ENCODE results near the gene ZMYM2.

DNA sequence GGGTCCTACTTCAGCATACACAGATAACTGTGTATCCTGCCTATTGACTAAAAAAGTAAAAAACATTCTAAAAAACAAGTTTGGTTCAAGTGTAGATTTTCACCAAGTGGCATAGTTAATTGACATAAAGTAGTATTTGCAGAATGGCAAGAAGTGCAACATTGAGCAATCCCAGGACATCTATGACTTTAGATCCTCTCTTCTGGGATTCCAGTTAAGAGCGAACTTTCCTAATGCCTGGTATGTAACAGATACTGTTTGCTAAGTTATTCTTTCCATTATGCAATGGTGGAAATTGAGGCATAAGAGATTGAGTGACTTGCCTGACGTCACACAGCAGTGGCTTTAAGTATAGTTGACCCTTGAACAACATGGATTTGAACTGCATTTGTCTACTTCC is 96.1 kb downstream of the ZMYM2 start:
- TF ChIP-seq CTCF (IDR thresholded peaks at IDR 0.05) (no peak), POLR2A (IDR thresholded peaks at IDR 0.05) (no peak)
